Epidermal melanocyte (primary cell): ENCODE results near the gene ARF3.
A peak's percentile ranks its signal among the peaks of the same experiment; 100 is the strongest.

Experiments
- DNase-seq: peaks from one replicate; pipeline ENCODE4 v3.0.0; 2011; ENCODE audit warnings: low spot score; ENCODE audit not compliant: insufficient read length

ARF3 gene

GRCh38 chr12:48982397-48983080 lies 25.3 kb upstream of the ARF3 start:
- DNase-seq, result no peak

- DNase-seq, result no peak
Observed at GRCh38 chr12:48981757-48982157, 24.5 kb upstream of the ARF3 start.

GRCh38 chr12:48980953-48981756 lies 23.9 kb upstream of the ARF3 start:
- DNase-seq, result no peak

GRCh38 chr12:48980389-48980952 lies 23.2 kb upstream of the ARF3 start:
- peak; percentile 19 for DNase-seq

GRCh38 chr12:48979602-48980388 lies 22.5 kb upstream of the ARF3 start:
- DNase-seq, result peak; percentile 32

- peak; percentile 37 for DNase-seq
Observed at GRCh38 chr12:48978741-48979601, 21.7 kb upstream of the ARF3 start.

- no peak for DNase-seq
Observed at GRCh38 chr12:48978291-48978740, 21.0 kb upstream of the ARF3 start, which contains the start of gene WNT1. Gene WNT1, plus strand, starts transcription at chr12:48978322. Its CDS starts 329 bp downstream, at chr12:48978651.

- DNase-seq, result peak; percentile 57
Observed at GRCh38 chr12:48977290-48978281, 20.3 kb upstream of the ARF3 start.

- DNase-seq, result peak; percentile 32
Observed at GRCh38 chr12:48973941-48974673, 16.8 kb upstream of the ARF3 start.

GRCh38 chr12:48973531-48973930 lies 16.2 kb upstream of the ARF3 start:
- peak; percentile 16 for DNase-seq

- peak; percentile 13 for DNase-seq
Observed at GRCh38 chr12:48972952-48973483, 15.7 kb upstream of the ARF3 start.

- DNase-seq, result peak; percentile 14
Observed at GRCh38 chr12:48972213-48972951, 15.1 kb upstream of the ARF3 start.

GRCh38 chr12:48970702-48971334 lies 13.5 kb upstream of the ARF3 start:
- DNase-seq, result no peak

GRCh38 chr12:48969833-48970701 lies 12.8 kb upstream of the ARF3 start:
- no peak for DNase-seq

- DNase-seq, result no peak
Observed at GRCh38 chr12:48969160-48969771, 12.0 kb upstream of the ARF3 start.

GRCh38 chr12:48968467-48968866 lies 11.2 kb upstream of the ARF3 start:
- DNase-seq, result no peak
